ENCODE data around the gene CPEB3. TPM values are rescaled to one million over a fixed set of nuclear protein-coding genes. Genes with fewer than 3 reads are reported as not detected.

Gene CPEB3
- total RNA-seq, 2 experiments from 2014 or later = 1.2 to 1.3 TPM

DNA sequence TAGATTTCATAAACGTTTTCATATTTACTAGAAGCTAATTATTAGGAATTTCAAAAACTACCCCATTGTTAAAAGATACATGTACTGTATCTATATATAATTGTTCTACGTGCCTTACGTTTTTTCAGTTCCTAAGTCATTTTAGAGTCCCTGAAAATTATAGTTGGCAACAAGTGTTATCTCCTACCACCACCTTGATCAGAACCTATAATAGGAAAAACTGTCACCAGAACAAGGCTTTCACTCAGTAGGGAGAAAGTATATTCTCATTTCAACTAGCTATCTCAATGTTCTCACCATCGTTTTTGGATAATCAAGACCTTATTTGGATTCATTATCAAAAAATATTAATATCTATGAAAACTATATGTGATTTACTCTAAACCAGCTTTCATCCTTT is 107.7 kb downstream of the CPEB3 start:
- Mint-ChIP-seq H3K4me3 (no peak overlapping the region), H3K4me1 (ENCODE audit: low read depth) (no peaks in the 10 kb centered on the region), H3K27ac (no peak overlapping the region), H3K9me3 (no peaks in the 10 kb centered on the region), H3K36me3 (ENCODE audit: low read depth) (peaks cover 28% of the 10 kb centered on the region), H3K27me3 (no peaks in the 10 kb centered on the region)
- no peak overlapping the region for H3K27ac ChIP-seq (ENCODE audit: low read depth in 1 of 2, low read length in 2 of 2)
- no peak for DNase-seq
- TF ChIP-seq, protein P1, sequence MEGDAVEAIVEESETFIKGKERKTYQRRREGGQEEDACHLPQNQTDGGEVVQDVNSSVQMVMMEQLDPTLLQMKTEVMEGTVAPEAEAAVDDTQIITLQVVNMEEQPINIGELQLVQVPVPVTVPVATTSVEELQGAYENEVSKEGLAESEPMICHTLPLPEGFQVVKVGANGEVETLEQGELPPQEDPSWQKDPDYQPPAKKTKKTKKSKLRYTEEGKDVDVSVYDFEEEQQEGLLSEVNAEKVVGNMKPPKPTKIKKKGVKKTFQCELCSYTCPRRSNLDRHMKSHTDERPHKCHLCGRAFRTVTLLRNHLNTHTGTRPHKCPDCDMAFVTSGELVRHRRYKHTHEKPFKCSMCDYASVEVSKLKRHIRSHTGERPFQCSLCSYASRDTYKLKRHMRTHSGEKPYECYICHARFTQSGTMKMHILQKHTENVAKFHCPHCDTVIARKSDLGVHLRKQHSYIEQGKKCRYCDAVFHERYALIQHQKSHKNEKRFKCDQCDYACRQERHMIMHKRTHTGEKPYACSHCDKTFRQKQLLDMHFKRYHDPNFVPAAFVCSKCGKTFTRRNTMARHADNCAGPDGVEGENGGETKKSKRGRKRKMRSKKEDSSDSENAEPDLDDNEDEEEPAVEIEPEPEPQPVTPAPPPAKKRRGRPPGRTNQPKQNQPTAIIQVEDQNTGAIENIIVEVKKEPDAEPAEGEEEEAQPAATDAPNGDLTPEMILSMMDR (IDR thresholded peaks at IDR 0.05) = no peak
- peaks cover 4% of the 10 kb centered on the region for H3K36me3 ChIP-seq (ENCODE audit: insufficient read depth, low read length)
- H3K9me3 ChIP-seq (ENCODE audit: control insufficient read depth in 1 of 2, insufficient read depth in 1 of 2, low read length in 2 of 2) = no peaks in the 10 kb centered on the region
- no peak for ATAC-seq (ENCODE audit: poor library complexity)
- H3K4me1 ChIP-seq (ENCODE audit: insufficient read depth, low read length) = no peaks in the 10 kb centered on the region
- intact Hi-C loops (cut with DNase I, micrococcal nuclease) = no loop called here
- no peaks in the 10 kb centered on the region for H3K27me3 ChIP-seq (ENCODE audit: control insufficient read depth in 1 of 2, insufficient read depth in 2 of 2, low read length in 2 of 2)
- ChIA-PET POLR2A (no interaction called here), CTCF (no interaction called here)
- H3K4me3 ChIP-seq (ENCODE audit: low read length) = no peak overlapping the region

DNA sequence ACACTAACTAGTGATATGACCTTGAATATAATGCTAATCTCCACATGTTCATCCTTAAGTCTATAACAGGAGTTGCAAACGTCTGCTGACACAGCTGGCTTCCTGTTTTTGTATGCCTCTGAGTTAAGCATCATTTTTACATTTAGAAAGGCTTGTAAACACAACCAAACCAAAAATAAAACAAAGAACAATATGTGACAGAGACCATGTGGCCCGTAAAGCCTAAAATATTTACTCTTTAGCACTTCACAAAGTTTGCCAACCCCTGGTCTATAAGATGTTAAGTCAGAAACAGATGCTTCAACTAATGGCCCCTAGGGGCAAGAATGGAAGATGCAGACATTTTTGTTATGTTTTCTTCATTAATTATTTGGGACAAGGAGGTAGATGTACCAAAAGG is 109.3 kb downstream of the CPEB3 start:
- intact Hi-C loops (cut with DNase I, micrococcal nuclease) = no loop called here
- CTCF ChIA-PET = interaction anchor here (0.7 kb wide), 1 partner anchor 400 kb away, joined by 3 read pairs; no protein-coding TSS in a partner anchor
- H3K9me3 Mint-ChIP-seq = no peaks in the 10 kb centered on the region

DNA sequence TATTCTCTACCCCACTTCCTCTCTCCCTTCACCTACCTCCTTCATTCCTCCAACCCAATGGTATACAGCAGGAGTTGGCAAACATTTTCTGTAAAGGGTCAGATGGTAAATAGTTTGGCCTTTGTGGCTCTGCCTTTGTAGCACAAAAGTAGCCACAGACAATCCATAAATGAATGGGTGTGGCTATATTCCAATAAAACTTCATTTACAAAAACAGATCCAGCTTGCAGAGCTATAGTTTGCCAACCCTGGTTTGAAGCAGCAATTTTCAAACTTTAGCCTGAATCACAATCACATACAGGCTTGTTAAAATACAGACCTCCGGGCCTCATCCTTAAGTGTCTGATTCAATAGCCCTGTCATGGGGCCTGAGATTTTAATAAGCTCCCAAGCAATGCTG is 110.5 kb downstream of the CPEB3 start:
- Mint-ChIP-seq H3K4me3 (no peak overlapping the region), H3K9me3 (no peaks in the 10 kb centered on the region), H3K27me3 (no peaks in the 10 kb centered on the region), H3K36me3 (ENCODE audit: low read depth) (peaks cover 29% of the 10 kb centered on the region), H3K27ac (no peak overlapping the region), H3K4me1 (ENCODE audit: low read depth) (no peaks in the 10 kb centered on the region)
- TF ChIP-seq, protein P1 (IDR thresholded peaks at IDR 0.05) = no peak
- Histone ChIP-seq H3K4me1 (ENCODE audit: insufficient read depth, low read length) (no peaks in the 10 kb centered on the region), H3K36me3 (ENCODE audit: insufficient read depth, low read length) (peaks cover 4% of the 10 kb centered on the region), H3K27ac (ENCODE audit: low read depth in 1 of 2, low read length in 2 of 2) (no peak overlapping the region), H3K4me3 (ENCODE audit: low read length) (no peak overlapping the region), H3K27me3 (ENCODE audit: control insufficient read depth in 1 of 2, insufficient read depth in 2 of 2, low read length in 2 of 2) (no peaks in the 10 kb centered on the region), H3K9me3 (ENCODE audit: control insufficient read depth in 1 of 2, insufficient read depth in 1 of 2, low read length in 2 of 2) (no peaks in the 10 kb centered on the region)
- no peak for ATAC-seq (ENCODE audit: poor library complexity)
- ChIA-PET POLR2A (no interaction called here), CTCF (no interaction called here)
- DNase-seq = no peak
- intact Hi-C loops (cut with DNase I, micrococcal nuclease) = no loop called here

More for the DNA sequence above, 109.3 kb downstream of the CPEB3 start:
- Mint-ChIP-seq H3K4me3 (no peak overlapping the region), H3K27me3 (no peaks in the 10 kb centered on the region), H3K36me3 (ENCODE audit: low read depth) (peaks cover 29% of the 10 kb centered on the region), H3K27ac (no peak overlapping the region), H3K4me1 (ENCODE audit: low read depth) (no peaks in the 10 kb centered on the region)
- no peak for ATAC-seq (ENCODE audit: poor library complexity)
- Histone ChIP-seq H3K36me3 (ENCODE audit: insufficient read depth, low read length) (peaks cover 4% of the 10 kb centered on the region), H3K27me3 (ENCODE audit: control insufficient read depth in 1 of 2, insufficient read depth in 2 of 2, low read length in 2 of 2) (no peaks in the 10 kb centered on the region), H3K4me3 (ENCODE audit: low read length) (no peak overlapping the region), H3K9me3 (ENCODE audit: control insufficient read depth in 1 of 2, insufficient read depth in 1 of 2, low read length in 2 of 2) (no peaks in the 10 kb centered on the region), H3K4me1 (ENCODE audit: insufficient read depth, low read length) (no peaks in the 10 kb centered on the region), H3K27ac (ENCODE audit: low read depth in 1 of 2, low read length in 2 of 2) (no peak overlapping the region)
- POLR2A ChIA-PET = no interaction called here
- TF ChIP-seq, protein P1 (IDR thresholded peaks at IDR 0.05) = no peak
- peak in 2 of 14 experiments; percentile 0 to 1 for DNase-seq
